Endothelial cell of umbilical vein (primary cell): ENCODE data around the gene KLHL21. TPM values are rescaled to one million over a fixed set of nuclear protein-coding genes. Genes with fewer than 3 reads are reported as not detected.

Experiments
- BruUV-seq: library from RNA; stranded (reverse); fragments of 400-500 nt; replicated peaks from 2 replicates; lab custom pipeline; 2021; lab: Mats Ljungman, UMichigan
- CTCF ChIA-PET: fragments of 300-600, 350-600 bp; sonication (Branson Sonifier 250); formaldehyde crosslinking; loops from one replicate; lab custom pipeline; 2021; ENCODE audit warnings: antibody characterized with exemption, inconsistent platforms; lab: Charles Lee
- POLR2A ChIA-PET: fragments of 300-600, 350-600 bp; sonication (Branson Sonifier 250); formaldehyde crosslinking; loops from one replicate; lab custom pipeline; 2021; ENCODE audit warnings: antibody characterized with exemption, inconsistent platforms; lab: Charles Lee
- DNase-seq: peaks from one replicate; pipeline ENCODE4 v3.0.0-alpha.2; 2011; ENCODE audit warnings: low read depth, low spot score
- FAIRE-seq: peaks from 2 replicates; lab custom pipeline; 2011; peaks lifted over from hg19 to GRCh38; lab: Jason Lieb, UNC
- H2AFZ ChIP-seq: 2 replicates; pipeline ENCODE4 v1.6.0; 2012; ENCODE audit warnings: low read depth, low read length, control low read depth, inconsistent platforms
- H3K27ac ChIP-seq: 2 replicates; pipeline ENCODE4 v1.5.1; 2011; ENCODE audit warnings: low read depth, mild to moderate bottlenecking, control low read depth, low read length, moderate library complexity; ENCODE audit not compliant: insufficient read depth
- H3K27me3 ChIP-seq, 2 experiments: 2 replicates each; pipeline versions ENCODE4 v1.6.0 to v1.6.1; 2011; ENCODE audit warnings: low read length in 2 of 2, mixed read lengths in 1 of 2; ENCODE audit not compliant: control insufficient read depth in 2 of 2, insufficient read depth in 2 of 2
- H3K36me3 ChIP-seq, 2 experiments: 2 replicates in 1 of 2; 3 replicates in 1 of 2; pipeline ENCODE4 v1.5.1; 2011; ENCODE audit warnings: low read length in 2 of 2, mild to moderate bottlenecking in 1 of 2, moderate library complexity in 1 of 2; ENCODE audit not compliant: control insufficient read depth in 2 of 2, insufficient read depth in 2 of 2; ENCODE audit errors: extremely low read depth in 1 of 2
- H3K4me1 ChIP-seq: 3 replicates; pipeline ENCODE4 v1.5.1; 2011; ENCODE audit warnings: mild to moderate bottlenecking, low read length; ENCODE audit not compliant: control insufficient read depth, insufficient read depth; ENCODE audit errors: extremely low read depth
- H3K4me2 ChIP-seq: 2 replicates; pipeline ENCODE4 v1.6.1; 2011; ENCODE audit warnings: low read length, control low read depth, mixed read lengths; ENCODE audit not compliant: insufficient read depth
- H3K4me3 ChIP-seq, 3 experiments: fragments of 200-600 bp in 1 of 3; sonication (generic), shearing (Covaris generic) in 1 of 3; replicated peaks in 1 of 3; 2 replicates each; pipeline ENCODE4 v1.5.1; 2011 to 2016; ENCODE audit warnings: control low read depth in 3 of 3, low read length in 3 of 3, mild to moderate bottlenecking in 2 of 3, inconsistent platforms in 1 of 3, low read depth in 1 of 3, moderate library complexity in 1 of 3; ENCODE audit not compliant: insufficient read depth in 1 of 3
- H3K79me2 ChIP-seq: 2 replicates; pipeline ENCODE4 v1.6.0; 2012; ENCODE audit warnings: low read length, inconsistent platforms; ENCODE audit not compliant: control insufficient read depth, insufficient read depth
- H3K9ac ChIP-seq: replicated peaks from 2 replicates; pipeline ENCODE3; 2011; ENCODE audit warnings: low read length, control low read depth; ENCODE audit not compliant: insufficient read depth; ENCODE audit errors: extremely low read depth
- H3K9me1 ChIP-seq: replicated peaks from 3 replicates; pipeline ENCODE4 v1.6.0; 2011; ENCODE audit warnings: mild to moderate bottlenecking, low read length; ENCODE audit not compliant: control insufficient read depth, insufficient read depth; ENCODE audit errors: extremely low read depth
- H3K9me3 ChIP-seq: replicated peaks from 2 replicates; pipeline ENCODE4 v1.5.1; 2012; ENCODE audit warnings: low read length, inconsistent platforms; ENCODE audit not compliant: control insufficient read depth, insufficient read depth
- H4K20me1 ChIP-seq: replicated peaks from 2 replicates; pipeline ENCODE3; 2011; ENCODE audit warnings: mild to moderate bottlenecking, low read length; ENCODE audit not compliant: control insufficient read depth, insufficient read depth; ENCODE audit errors: extremely low read depth
- CTCF ChIP-seq, 2 donors: IDR thresholded peaks; 1 replicate in 1 of 2; 2 replicates in 1 of 2; pipeline ENCODE4 v1.5.1; 2011; ENCODE audit warnings: low read length in 2 of 2, mild to moderate bottlenecking in 2 of 2, moderate library complexity in 2 of 2, control low read depth in 1 of 2, inconsistent platforms in 1 of 2, low read depth in 1 of 2; ENCODE audit not compliant: insufficient read depth in 1 of 2; ENCODE audit errors: extremely low read depth in 1 of 2
- EZH2 ChIP-seq: IDR thresholded peaks from 2 replicates; pipeline ENCODE4 v1.6.1; 2012; ENCODE audit warnings: borderline replicate concordance, low read depth, mild to moderate bottlenecking, moderate library complexity, low read length, inconsistent platforms; ENCODE audit not compliant: severe bottlenecking
- FOS ChIP-seq: IDR thresholded peaks from 2 replicates; pipeline ENCODE4 v1.6.1; 2011; ENCODE audit warnings: mild to moderate bottlenecking, low read length, moderate library complexity, borderline replicate concordance; ENCODE audit not compliant: insufficient read depth
- GATA2 ChIP-seq: IDR thresholded peaks from 2 replicates; pipeline ENCODE4 v1.7.0; 2011; ENCODE audit warnings: low read depth, mild to moderate bottlenecking, moderate library complexity, mixed read lengths, low read length; ENCODE audit not compliant: insufficient read length, insufficient read depth
- JUN ChIP-seq: IDR thresholded peaks from 2 replicates; pipeline ENCODE4 v1.6.1; 2011; ENCODE audit warnings: borderline replicate concordance, low read depth; ENCODE audit not compliant: insufficient read length, insufficient read depth
- MAX ChIP-seq: IDR thresholded peaks from 2 replicates; pipeline ENCODE4 v1.6.1; 2011; ENCODE audit not compliant: insufficient read depth, insufficient read length
- MYC ChIP-seq: IDR thresholded peaks from one replicate; pipeline ENCODE4 v1.6.1; 2011; ENCODE audit warnings: mild to moderate bottlenecking, low read depth, low read length
- POLR2A ChIP-seq: IDR thresholded peaks from 2 replicates; pipeline ENCODE4 v1.6.1; 2012; ENCODE audit warnings: low read depth, mild to moderate bottlenecking, control low read depth, low read length
- POLR2AphosphoS5 ChIP-seq: IDR thresholded peaks from 2 replicates; pipeline ENCODE4 v1.6.1; 2012; ENCODE audit warnings: low read depth, mild to moderate bottlenecking, control low read depth, low read length, moderate library complexity; ENCODE audit not compliant: insufficient read depth
- dilution Hi-C: fragments of 300-500 bp; cut with MboI; formaldehyde crosslinking; loops from one replicate; pipeline ENCODE4 v1.15.0; 2019; ENCODE audit warnings: low sequenced_read_pairs; ENCODE audit not compliant: extremely low pct_ligation_motif_present
- intact Hi-C: fragments of 100-400 bp; cut with micrococcal nuclease; formaldehyde crosslinking; loops from one replicate; pipeline ENCODE4 v1.10.0; 2022
- polyA plus RNA-seq, 4 experiments: library from polyadenylated mRNA; depleted of rRNA in 3 of 4; stranded (reverse) in 3 of 4; unstranded in 1 of 4; fragments of >200 nt; gene quantifications; 2 replicates each; pipeline versions ENCODE4 v1.2.1 to v1.2.3, GENCODE V29; 2011 to 2012; ENCODE audit warnings: missing spikeins in 1 of 4
- total RNA-seq: library from RNA; stranded (reverse); gene quantifications from 2 replicates; pipeline ENCODE4 v1.2.3, GENCODE V29; 2021

Gene KLHL21
- total and polyA plus RNA-seq, 2 donors (not counting 3 experiments of a cell fraction or from before 2014, with no cell fraction given): 18.0 to 22.4 TPM

- H2AFZ ChIP-seq: no peak overlapping the region
- H3K4me3 ChIP-seq: no peak overlapping the region
- H3K27me3 ChIP-seq: no peaks in the 10 kb centered on the region
- ChIA-PET CTCF (interaction anchor here (1.2 to 1.5 kb wide), 4 partner anchors 8 to 69 kb away, joined by 3 to 5 read pairs (median 4); partner anchors contain the start of gene NOL9), POLR2A (no interaction called here)
- H3K27ac ChIP-seq: no peak overlapping the region
- dilution Hi-C loops: no loop called here
- no peak for TF ChIP-seq FOS
- peaks cover 4% of the 10 kb centered on the region for H3K4me1 ChIP-seq
- peaks cover 25% of the 10 kb centered on the region for H3K79me2 ChIP-seq
- no peak overlapping the region for H3K9ac ChIP-seq
- no peaks in the 10 kb centered on the region for H4K20me1 ChIP-seq
- no peaks in the 10 kb centered on the region for H3K9me1 ChIP-seq
- H3K36me3 ChIP-seq: peaks cover 17 to 27% of the 10 kb centered on the region in 2 experiments
- no peak for DNase-seq
- no peaks in the 10 kb centered on the region for H3K9me3 ChIP-seq
- BruUV-seq: no TSS peak
- intact Hi-C loops: no loop called here
- no peak for FAIRE-seq
- H3K4me2 ChIP-seq: no peak overlapping the region
Measured at GRCh38 chr1:6623269-6623965, 20.7 kb upstream of the KLHL21 start.

- TF ChIP-seq POLR2A (no peak), JUN (no peak), GATA2 (no peak), MAX (no peak), CTCF (IDR thresholded peaks at IDR 0.05; ENCODE audit: extremely low read depth in 1 of 2, insufficient read depth in 1 of 2, low read depth in 1 of 2, low read length in 2 of 2) (no peak), MYC (no peak), POLR2AphosphoS5 (no peak), EZH2 (no peak), FOS (no peak)
- POLR2A ChIA-PET: no interaction called here
- no peaks in the 10 kb centered on the region for H3K9me3 ChIP-seq
- dilution Hi-C loops (no loop called here), intact Hi-C loops (no loop called here)
- FAIRE-seq: no peak
- no peak for DNase-seq
- no peaks in the 10 kb centered on the region for H3K27me3 ChIP-seq
- H3K9me1 ChIP-seq: no peaks in the 10 kb centered on the region
- H3K4me3 ChIP-seq: no peak overlapping the region
- H3K4me1 ChIP-seq: peaks cover 4% of the 10 kb centered on the region
- no peak overlapping the region for H3K9ac ChIP-seq
- BruUV-seq: no TSS peak
- CTCF ChIA-PET: interaction anchor here (1.4 kb wide), 1 partner anchor 68 kb away, joined by 3 read pairs; the partner anchor contains the start of gene NOL9
- H3K4me2 ChIP-seq: no peak overlapping the region
- peaks cover 17 to 20% of the 10 kb centered on the region in 2 experiments for H3K36me3 ChIP-seq
- no peaks in the 10 kb centered on the region for H4K20me1 ChIP-seq
- H2AFZ ChIP-seq: no peak overlapping the region
- peaks cover 32% of the 10 kb centered on the region for H3K79me2 ChIP-seq
- H3K27ac ChIP-seq: no peak overlapping the region
Measured at GRCh38 chr1:6622396-6623152, 19.9 kb upstream of the KLHL21 start.
